Parathyroid adenoma (tissue), 2 donors: Measurements from ENCODE around the gene FBXW5.

Experiments
- H2AFZ ChIP-seq: fragments of 300-600 bp; sonication (generic); one replicate; pipeline ENCODE4 v1.7.0; 2017; ENCODE audit warnings: antibody characterized with exemption, mild to moderate bottlenecking
- H3K27ac ChIP-seq: fragments of 300-600 bp; sonication (generic); one replicate; pipeline ENCODE4 v1.7.0; 2017
- H3K27me3 ChIP-seq: fragments of 300-600 bp; sonication (generic); one replicate; pipeline ENCODE4 v1.7.0; 2017; ENCODE audit warnings: low read length; ENCODE audit not compliant: control insufficient read depth, insufficient read depth
- H3K36me3 ChIP-seq: fragments of 300-600 bp; sonication (generic); one replicate; pipeline ENCODE4 v1.7.0; 2017; ENCODE audit warnings: low read length; ENCODE audit not compliant: control insufficient read depth, insufficient read depth
- H3K4me1 ChIP-seq: fragments of 300-600 bp; sonication (generic); one replicate; pipeline ENCODE4 v1.7.0; 2017; ENCODE audit warnings: control low read depth
- H3K4me2 ChIP-seq: fragments of 300-600 bp; sonication (generic); one replicate; pipeline ENCODE4 v1.7.0; 2017; ENCODE audit warnings: low read length
- H3K4me3 ChIP-seq: fragments of 300-600 bp; sonication (generic); one replicate; pipeline ENCODE4 v1.7.0; 2017; ENCODE audit warnings: low read depth, low read length
- H3K79me2 ChIP-seq: fragments of 300-600 bp; sonication (generic); one replicate; pipeline ENCODE4 v1.7.0; 2017; ENCODE audit warnings: control low read depth
- H3K9ac ChIP-seq: fragments of 300-600 bp; sonication (generic); one replicate; pipeline ENCODE4 v1.7.0; 2017; ENCODE audit warnings: mild to moderate bottlenecking
- H3K9me3 ChIP-seq: fragments of 300-600 bp; sonication (generic); one replicate; pipeline ENCODE4 v1.7.0; 2017; ENCODE audit warnings: low read length; ENCODE audit not compliant: control insufficient read depth
- CTCF ChIP-seq: fragments of 300-600 bp; sonication (generic); IDR thresholded peaks from one replicate; pipeline ENCODE4 v1.7.0; 2017; ENCODE audit warnings: antibody characterized with exemption, mild to moderate bottlenecking
- donor health status: primary hyperparathyroidism.

FBXW5 gene

GRCh38 chr9:136906266-136906665, 38.3 kb downstream of the FBXW5 start:
- no peak overlapping the region for H3K27ac ChIP-seq
- H3K27me3 ChIP-seq = no peaks in the 10 kb centered on the region
- no peaks in the 10 kb centered on the region for H3K9me3 ChIP-seq
- no peak overlapping the region for H3K4me3 ChIP-seq
- H2AFZ ChIP-seq = no peak overlapping the region
- no peaks in the 10 kb centered on the region for H3K36me3 ChIP-seq
- no peak overlapping the region for H3K9ac ChIP-seq
- peaks cover 6% of the 10 kb centered on the region for H3K4me1 ChIP-seq
- H3K4me2 ChIP-seq = no peak overlapping the region
- TF ChIP-seq CTCF = no peak
- H3K79me2 ChIP-seq = no peaks in the 10 kb centered on the region

- peaks cover 6% of the 10 kb centered on the region for H3K4me1 ChIP-seq
- H3K27ac ChIP-seq = peak overlapping the region; percentile 51
- no peaks in the 10 kb centered on the region for H3K79me2 ChIP-seq
- no peak overlapping the region for H3K4me2 ChIP-seq
- H3K27me3 ChIP-seq = no peaks in the 10 kb centered on the region
- no peak for TF ChIP-seq CTCF
- H3K9ac ChIP-seq = no peak overlapping the region
- H2AFZ ChIP-seq = no peak overlapping the region
- no peaks in the 10 kb centered on the region for H3K36me3 ChIP-seq
- no peaks in the 10 kb centered on the region for H3K9me3 ChIP-seq
- no peak overlapping the region for H3K4me3 ChIP-seq
Measured at GRCh38 chr9:136903041-136903554, 41.4 kb downstream of the FBXW5 start.

GRCh38 chr9:136902259-136902821, 42.2 kb downstream of the FBXW5 start:
- no peaks in the 10 kb centered on the region for H3K27me3 ChIP-seq
- peak overlapping the region; percentile 42 for H3K4me2 ChIP-seq
- H3K9ac ChIP-seq = no peak overlapping the region
- no peak for TF ChIP-seq CTCF
- H3K36me3 ChIP-seq = no peaks in the 10 kb centered on the region
- H3K79me2 ChIP-seq = no peaks in the 10 kb centered on the region
- H3K4me1 ChIP-seq = peaks cover 6% of the 10 kb centered on the region
- no peaks in the 10 kb centered on the region for H3K9me3 ChIP-seq
- peak overlapping the region; percentile 51 for H3K27ac ChIP-seq
- no peak overlapping the region for H3K4me3 ChIP-seq
- no peak overlapping the region for H2AFZ ChIP-seq

- no peaks in the 10 kb centered on the region for H3K9me3 ChIP-seq
- H3K9ac ChIP-seq = no peak overlapping the region
- H3K27ac ChIP-seq = peak overlapping the region; percentile 51
- H3K27me3 ChIP-seq = no peaks in the 10 kb centered on the region
- H3K4me1 ChIP-seq = peaks cover 6% of the 10 kb centered on the region
- no peak overlapping the region for H3K4me3 ChIP-seq
- no peak overlapping the region for H2AFZ ChIP-seq
- no peaks in the 10 kb centered on the region for H3K36me3 ChIP-seq
- H3K79me2 ChIP-seq = no peaks in the 10 kb centered on the region
- TF ChIP-seq CTCF = no peak
- H3K4me2 ChIP-seq = no peak overlapping the region
Measured at GRCh38 chr9:136901516-136902258, 42.9 kb downstream of the FBXW5 start.
